Activated CD8-positive, alpha-beta memory T cell treated with anti-CD3 and anti-CD28 coated beads, Interleukin-2, amount 50 U/mL, for 48 hours (primary cell): ENCODE data around the gene GRB14.
"Not testable (repeated sequence)": the region's sequence is repeated elsewhere in the genome, so short reads cannot be mapped to it uniquely, and the experiment has no call there.

ENCODE experiments used
- DNase-seq: peaks from one replicate; pipeline ENCODE4 v3.0.0-alpha.2; 2020

The GRB14 gene

DNA sequence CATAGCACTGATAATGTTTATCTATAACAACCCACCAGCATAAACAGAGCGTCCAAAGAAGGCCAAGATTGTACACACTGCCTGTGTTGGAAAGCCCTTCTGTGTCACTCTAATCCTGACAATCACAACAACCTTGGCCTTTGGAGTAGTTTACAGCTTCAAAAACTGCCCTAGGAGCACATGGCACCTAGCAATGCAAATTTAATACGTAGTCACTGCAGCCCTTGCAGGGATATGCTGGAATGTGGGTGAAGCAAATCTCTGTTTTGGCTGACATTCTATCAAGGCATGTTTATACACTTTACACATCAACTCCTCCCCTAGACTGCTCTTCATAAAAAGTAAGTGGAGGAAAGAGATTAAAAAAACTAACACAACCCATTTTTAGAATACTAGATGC, 66.8 kb downstream of the GRB14 start:
- no peak for DNase-seq

DNA sequence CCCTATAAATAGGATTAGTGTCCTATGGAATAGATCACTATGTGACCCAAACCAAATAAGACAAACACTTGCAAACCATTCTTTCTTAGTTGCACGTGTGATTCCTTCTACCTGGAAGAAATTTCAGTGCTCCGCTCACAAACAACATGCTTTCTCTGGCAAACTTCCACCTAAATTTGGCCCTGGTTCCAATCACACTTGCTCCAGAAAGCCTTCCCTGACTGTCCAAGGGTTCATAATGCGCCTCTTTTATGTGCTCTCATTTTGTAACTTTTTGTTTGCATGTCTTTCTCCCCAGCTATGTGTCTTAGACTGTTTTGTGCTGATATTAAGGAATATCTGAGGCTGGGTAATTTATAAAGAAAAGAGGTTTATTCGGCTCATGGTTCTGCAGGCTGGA, 69.8 kb downstream of the GRB14 start:
- DNase-seq = no peak

DNA sequence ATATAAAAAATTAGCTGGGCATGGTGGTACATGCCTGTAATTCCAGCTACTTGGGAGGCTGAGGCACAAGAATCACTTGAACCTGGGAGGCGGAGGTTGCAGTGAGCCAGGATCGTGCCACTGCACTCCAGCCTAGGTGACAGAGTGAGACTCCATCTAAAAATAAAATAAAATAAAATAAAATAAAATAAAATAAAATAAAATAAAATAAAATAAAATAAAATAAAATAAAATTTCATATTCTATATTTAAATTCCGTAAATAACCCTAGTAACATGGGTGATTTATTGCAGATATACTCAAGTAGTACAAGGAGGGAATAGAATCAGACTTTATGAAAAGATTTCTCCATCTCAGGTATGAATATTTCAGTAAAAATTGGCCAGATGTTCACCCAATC, 71.6 kb downstream of the GRB14 start:
- not testable (repeated sequence) for DNase-seq

DNA sequence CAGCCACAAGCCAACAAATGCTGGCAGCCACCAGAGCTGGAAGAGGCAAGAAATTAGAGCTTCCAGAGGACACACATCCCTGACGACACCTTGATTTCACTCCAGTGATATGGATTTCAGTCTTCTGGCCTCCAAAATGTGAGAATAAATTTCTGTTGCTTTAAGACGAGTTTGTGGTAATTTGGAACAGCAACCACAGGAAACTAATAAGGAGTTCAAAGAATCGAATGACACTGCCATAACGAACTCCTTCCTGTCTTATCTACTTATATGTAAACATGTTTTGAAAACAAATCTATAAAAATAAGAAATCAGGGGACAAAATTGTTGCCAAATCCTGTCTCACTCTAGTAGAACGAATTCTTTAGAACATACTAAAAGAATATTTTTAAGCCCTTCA, 75.8 kb downstream of the GRB14 start:
- DNase-seq = no peak

DNA sequence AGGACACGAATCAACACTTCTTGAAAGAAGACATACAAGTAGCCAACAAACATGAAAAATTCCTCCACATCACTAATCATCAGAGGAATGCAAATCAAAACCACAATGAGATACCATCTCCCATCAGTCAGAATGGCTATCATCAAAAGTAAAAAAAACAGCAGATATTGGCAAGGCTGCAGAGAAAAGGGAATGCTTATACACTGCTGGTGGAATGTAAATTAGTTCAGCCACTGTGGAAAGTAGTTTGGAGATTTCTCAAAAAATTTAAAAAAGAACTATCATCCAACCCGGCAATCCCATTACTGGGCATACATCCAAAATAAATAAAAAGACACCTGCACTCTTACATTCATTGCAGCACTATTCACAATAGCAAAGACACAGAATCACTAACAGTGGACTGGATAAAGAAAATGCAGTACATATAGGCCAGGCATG, 78.7 kb downstream of the GRB14 start:
- DNase-seq = no peak

DNA sequence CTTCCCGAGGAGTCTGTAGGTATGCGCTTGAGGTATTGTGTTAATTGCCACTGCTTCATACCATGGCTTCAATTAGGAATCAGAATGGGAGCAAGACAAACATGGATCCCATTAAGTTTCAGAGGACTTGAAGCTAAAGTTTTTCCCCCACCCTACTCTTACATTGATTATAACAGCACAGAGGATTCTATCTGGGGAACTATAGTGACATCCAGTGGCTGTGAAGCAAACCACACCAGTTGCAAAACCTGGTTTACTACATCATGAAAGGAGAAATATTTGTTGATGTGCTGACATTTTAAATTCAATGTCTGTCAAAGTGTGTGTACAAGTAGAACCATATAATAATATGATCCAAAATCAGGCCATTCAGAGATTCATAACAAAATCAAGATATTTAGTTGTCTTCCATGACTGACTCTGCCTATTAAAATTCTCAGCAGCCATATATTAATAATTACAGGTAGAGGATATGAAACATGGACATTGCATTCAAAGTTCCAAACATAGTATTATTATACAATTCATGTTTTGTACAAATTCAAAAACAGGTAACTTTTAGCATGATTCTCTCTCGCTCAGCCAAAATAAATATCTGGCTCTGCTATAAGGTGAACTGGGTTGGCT, 82.9 kb downstream of the GRB14 start:
- no peak for DNase-seq

DNA sequence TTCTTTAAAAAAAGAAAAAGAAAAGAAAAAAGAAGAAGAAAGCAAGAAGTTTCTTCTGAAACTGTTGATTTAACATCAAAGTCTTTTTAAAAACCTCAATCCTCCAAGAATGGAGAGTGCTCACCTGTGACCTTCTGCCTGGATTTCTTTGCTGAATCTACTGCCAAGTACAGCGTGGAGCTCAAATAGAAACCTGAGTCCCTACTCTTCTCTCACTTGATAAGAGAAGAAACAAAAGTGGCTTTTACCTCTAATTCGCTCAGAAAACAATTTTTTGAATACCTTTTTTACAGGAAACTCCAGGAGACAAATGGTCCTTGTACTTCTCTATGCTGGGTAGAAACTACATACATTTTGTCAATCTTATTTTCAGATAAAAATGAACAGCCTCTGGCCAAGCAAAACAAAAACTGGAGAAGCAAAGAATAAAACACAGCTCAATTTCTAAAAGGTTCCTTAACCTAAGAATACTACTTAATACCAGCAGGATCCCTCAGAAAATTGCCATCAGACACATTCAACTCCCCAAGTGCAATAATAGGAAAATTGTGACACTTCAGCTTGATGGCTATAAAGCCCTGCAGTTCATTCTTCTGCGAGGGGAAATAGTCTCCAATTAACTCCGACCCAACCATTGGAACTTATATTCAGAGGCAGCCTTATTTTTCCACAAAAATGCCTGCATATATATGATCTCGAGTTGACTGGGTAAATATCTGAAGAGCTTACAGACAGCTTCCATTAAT, 85.8 kb downstream of the GRB14 start:
- no peak for DNase-seq

DNA sequence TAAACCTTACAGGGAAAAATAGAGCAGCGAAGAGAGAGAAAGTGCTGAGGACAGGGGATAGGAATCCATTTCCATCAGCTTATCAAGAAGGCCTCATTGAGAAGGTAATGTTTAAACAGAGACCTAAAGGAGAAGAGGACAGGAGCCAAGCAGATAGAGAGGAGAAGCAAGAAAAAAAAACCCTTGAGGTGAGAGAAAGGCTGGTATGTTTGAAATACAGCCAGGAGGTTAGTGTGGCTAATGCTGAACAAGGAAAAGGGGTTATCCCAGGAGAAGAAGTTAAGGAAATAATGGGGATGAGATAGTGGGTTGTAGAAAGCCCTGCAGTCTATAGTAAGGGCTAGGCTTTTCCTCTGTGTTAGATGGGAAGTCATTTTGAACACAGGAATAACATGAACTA, 90.8 kb downstream of the GRB14 start:
- no peak for DNase-seq

DNA sequence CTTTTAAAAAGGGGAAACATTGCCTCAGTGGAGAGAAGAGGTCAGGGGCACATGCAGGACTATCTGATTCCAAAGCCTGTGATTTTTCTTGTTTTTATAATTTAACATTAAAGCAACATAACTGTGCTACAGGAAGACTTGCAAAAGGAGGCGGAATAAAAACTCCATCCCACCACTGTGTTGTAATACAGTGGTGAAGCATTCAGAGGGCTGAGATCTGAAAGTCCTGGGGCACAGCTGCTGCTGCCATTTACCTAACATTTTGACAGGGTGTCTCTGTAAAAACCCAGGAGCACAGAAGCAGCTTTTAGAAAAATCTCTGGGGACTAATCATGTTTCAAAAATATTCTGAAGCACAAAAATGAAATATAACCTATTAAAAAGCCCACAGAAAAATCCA, 97.6 kb downstream of the GRB14 start:
- no peak for DNase-seq

DNA sequence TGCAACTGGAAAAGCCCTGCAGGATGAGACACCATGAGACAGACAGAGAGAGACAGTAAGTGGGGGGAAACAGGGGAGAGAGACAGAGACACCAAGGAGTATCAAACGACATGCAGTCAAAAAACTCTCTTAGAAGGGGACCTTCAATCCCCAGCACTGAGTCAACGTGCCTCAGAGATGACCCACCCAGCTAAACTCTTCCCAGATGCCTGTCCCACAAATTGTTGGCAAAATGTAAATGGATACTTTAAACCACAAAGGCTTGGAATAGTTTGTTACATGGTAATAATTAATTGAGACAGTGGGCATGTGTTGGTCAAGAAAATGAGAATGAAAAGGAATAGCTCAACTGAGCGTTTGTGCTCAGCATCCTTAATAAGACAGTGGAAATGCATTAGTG, 98.3 kb downstream of the GRB14 start:
- DNase-seq = no peak

DNA sequence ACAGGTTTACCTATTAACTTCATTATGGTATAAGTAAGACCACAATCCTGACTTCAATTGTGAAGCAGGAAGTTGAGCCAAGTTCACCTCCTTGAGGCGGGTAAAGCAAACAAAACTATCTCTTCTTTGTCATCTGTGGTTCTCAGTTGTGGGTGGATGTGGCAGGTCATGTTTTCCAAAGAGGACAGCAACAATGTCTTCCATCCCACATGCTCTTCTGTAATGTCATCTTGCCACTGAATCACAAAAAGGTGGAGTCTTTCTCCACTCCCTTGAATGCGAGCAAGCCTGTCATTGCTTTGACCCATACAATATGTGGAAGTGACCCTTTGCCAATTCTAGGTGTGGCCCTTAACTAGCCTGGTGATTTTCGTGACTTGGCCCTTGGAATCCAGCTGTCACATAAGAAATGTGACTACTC, 98.7 kb downstream of the GRB14 start:
- no peak for DNase-seq

DNA sequence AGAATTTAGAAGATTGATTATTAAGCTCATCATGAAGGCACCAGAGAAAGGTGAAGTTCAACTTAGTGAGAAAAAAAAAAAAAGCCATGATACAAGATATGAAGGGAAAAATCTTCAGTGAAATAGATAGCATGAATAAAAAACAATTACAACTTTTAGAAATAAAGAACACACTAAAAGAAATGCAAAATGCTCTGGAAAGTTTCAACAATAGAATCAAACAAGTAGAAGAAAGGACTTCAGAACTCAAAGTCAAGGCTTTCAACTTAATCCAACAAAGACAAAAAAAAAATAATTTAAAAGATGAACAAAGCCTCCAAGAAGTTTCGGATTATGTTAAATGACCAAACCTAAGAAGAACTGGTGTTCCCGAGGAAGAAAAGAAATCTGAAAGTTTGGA, 105.5 kb downstream of the GRB14 start:
- no peak for DNase-seq

DNA sequence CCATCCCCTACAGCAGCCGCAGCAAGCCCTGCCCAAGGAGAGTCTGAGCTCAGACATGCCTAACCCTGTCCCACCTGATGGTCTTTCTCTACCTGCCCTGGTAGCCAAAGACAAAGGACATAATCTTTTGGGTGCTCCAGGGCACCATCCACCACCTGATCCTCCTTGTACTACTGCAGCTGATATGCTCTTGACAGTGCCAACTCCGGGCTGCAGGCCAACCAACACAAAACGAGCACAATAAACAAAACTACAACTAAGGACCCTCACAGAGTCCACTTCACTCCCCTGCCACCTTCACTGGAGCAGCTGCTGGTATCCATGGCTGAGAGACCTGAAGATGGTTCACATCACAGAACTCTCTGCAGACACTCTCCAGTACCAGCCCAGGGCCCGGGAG, 106.3 kb downstream of the GRB14 start:
- no peak for DNase-seq

DNA sequence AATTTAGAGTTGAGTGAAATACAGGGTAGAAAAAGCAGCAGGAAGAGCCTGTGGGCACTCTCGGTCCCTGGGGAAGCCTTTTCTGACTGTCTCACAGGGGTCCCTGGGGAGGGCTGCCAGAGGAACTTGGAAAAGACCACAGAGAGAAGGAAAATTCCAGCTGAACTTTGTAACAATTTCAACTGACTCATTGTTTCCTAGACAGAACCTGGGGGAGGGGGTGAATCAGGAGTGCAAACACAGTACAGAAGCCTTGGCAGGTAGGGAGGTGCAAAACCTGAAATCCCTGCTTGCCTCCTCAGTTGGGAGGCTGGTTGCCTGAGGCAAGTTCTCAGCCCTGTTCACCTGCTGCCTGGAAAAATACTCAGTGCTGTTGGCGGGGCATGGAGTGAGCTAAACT, 106.8 kb downstream of the GRB14 start:
- DNase-seq = no peak

DNA sequence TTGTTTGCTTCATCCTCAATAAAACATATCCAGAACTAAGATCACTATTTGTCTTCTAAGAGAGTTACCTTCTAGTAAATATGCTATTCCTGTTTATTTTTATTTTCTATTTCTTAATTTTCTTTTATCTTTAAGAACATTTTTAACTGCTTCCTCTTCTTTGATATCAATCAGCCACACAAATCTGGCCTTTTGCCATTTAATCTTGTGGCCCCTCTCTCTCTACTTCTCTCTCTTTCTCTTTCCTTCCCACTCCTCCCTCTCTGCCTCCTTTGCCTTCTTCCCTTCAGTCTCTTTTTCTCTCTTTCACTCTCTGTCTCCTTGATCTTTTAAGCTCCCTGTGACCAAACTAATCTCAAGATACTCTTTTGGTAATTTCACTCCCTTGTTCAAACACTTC, 108.4 kb downstream of the GRB14 start:
- no peak for DNase-seq

DNA sequence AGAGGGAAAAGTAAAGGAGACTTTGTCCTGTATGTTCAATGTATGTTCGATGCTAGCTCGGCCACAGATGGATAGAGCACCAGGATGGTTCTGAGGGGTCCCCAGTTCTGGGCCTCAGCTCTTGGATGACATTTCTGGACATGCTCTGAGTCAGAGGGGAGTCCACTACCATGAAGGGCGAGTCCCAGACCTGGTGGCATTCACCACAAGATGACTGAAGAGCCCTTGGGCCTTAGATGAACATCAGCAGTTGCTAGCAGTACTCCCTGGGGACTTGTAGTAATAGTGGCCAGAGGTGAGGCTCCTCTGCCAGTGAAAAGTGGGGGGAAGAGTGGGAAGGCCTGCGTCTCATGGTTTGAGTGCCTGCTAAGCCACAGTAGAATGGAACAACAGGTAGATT, 109.5 kb downstream of the GRB14 start:
- DNase-seq = no peak

DNA sequence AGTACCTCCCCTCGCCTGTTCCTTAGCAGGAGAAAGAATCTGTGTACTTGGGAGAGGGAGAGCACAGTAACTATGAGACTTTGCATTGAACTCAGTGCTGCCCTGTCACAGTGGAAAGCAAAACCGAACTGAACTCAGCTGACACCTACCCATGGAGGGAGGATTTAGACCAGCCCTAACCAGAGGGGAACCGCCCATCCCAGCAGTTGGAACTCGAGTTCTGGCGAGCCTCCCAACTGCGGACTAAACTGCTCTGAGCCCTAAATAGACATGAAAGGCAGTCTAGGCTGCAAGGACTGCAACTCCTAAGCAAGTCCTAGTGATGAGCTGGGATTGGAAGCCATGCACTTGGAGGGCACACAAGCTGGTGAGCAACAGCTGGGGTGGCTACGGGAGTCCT, 110.4 kb downstream of the GRB14 start:
- no peak for DNase-seq

DNA sequence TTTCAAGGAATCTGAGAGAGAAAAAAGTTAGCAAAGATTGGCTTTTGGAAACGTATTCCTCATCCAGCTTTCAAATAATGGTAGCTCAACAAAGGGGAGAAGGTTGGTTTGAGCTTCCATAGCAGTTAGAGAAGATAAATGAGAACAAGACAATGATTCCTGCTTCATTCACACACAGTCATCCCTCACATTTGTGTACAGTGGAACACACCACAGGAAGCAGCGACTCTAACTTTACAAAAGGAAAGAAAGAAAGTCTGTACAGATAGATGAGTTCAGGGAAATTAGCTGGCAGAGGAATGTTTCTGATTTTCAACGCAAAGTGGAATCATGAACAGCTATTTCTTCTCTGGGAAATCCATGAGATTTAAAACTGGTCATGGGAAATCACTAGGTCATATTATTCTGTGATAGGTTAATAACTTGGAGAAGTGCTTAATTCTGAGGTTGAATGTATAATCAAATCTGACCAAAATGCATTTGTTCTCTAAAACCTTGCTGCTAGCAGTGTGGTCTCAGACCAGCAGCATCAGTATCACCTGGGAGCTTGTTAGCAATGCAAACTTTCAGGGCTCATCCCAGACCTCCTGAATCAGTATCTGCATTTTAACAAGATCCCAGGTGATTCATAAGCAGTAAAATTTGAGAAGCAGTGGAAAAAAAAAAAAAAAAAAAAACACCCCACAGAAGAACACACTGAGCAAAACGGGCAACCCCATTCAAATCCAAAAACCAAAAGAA, 112.0 kb downstream of the GRB14 start:
- no peak for DNase-seq

DNA sequence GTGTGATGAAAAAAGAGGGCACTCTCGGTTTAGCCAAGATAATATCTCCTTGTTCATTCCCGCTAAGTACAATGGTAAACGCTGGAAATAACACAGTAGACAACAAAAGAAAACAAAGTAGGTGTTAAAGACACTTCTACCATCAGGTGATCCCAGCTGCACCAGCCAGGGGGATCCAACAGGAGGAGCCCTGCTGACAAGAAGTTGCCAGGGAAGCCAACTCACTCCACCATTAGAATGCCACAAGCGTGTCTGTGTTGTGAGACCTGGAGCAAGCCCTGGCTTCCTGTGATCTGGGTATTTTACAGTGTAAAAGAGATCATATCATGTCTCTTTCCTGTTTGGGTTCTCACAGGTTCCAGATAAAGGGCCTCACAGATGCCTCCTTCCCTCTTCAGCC, 117.0 kb downstream of the GRB14 start:
- no peak for DNase-seq

DNA sequence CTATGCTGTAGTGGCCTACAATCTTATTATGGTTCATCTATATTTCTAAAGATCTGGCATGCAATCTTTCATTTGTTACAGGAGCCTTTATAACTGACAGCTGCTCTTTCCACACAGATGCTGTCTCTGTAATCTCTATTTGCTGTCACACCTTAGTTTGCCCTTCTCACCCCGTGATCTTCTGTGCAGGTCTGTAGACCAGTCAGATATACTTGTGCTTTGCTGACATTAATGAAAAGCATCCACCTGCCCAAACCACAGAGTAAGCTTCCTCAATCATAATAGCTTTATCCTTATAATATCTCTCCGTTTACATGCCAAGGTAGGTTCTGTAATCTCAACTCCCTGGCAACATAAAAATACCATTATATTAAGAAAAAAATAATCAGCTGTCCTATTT, 122.4 kb downstream of the GRB14 start:
- no peak for DNase-seq

DNA sequence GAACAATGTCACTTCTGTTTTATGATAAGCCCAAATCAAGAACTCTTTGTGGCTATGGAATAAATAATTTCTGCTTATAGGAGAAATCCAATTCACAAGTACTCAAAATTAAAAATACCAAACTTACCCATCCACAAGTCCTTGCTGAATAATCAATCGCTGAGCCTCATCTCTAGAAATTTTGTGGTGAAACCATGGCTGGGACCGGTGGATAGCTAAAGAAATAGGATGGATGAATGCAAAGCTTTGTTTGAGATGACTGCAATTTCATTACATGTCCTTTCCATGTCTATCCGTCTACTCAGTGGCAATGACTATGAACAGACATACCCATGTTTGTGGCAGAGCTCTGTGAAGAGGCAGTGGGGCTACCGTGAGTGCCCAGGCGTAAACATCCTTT, 124.4 kb downstream of the GRB14 start:
- no peak for DNase-seq

DNA sequence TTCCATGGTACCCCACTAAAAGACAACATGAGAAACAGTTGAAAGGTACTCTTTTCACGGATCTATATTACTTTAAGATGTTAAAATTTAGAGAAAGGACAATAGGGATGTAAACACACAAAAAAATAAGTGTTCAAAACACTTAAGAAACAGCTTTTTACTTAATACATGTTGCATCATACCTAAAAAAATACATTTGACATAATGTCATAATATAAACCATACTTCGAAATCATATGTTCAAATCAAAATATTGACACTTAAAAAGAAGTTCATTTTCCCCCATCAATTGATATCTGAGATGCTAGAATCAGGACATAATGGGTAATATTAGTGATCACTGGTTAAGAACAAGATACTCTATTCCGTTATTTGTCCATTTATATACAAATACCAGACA, 124.9 kb downstream of the GRB14 start:
- no peak for DNase-seq

DNA sequence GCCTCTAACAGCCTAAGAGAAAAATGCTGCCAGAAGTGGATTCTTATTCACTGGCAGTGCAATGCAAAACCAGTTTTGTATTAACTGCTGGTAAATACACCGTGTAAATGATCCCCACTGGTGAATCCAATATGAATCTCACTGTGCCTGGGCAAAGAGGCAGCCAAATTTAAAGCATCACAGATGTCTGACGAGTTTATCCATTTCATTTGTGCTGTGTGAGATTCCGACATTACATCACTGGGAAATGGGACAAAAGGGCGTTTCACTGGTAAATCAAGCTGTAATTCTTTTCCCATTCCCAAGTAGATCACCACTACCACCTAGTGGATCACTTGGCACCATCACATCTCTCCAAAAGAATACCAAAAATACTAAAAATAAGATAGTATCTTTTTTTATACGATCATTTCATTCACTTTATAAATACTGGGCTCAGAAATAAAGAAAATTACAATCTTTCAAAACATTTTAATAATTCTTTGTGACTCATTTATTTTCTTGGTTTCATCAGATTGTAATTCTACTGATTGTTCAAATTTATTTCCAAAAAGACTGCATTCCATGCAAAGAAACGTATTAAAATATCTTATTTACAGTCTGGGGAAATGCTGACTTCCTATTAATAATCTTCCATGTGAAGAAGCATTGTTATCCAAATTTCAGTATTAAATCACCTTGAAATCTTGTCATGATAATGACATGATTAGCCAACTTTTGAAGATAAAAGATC, 125.6 kb downstream of the GRB14 start:
- DNase-seq = no peak

DNA sequence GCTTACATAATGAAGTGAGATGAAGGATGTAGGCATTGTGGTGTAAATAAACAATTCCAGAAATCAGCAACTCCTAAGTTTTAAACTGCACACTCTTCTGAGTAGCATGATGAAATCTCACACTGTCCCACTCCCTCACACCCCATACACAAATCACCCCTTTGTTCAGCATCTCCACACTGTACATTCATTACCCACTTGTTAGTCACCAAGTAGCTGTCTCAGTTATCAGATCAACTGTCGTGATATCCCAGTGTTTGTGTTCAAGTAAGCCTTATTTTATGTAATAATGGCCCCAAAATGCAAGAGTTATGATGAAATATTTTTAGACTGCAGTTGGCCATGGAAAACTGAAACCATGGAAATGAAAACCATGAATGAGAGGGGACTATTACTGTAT, 135.7 kb downstream of the GRB14 start:
- no peak for DNase-seq
